GM12878 (cell line): Measurements from ENCODE around the gene TADA3.

Experiments
- EP300 ChIP-seq, 2 experiments: fragments of 150-350 bp in 1 of 2; IDR thresholded peaks; 2 replicates each; pipeline ENCODE4 v1.6.1; 2011 to 2012; ENCODE audit warnings: low read depth in 2 of 2, low read length in 2 of 2, borderline replicate concordance in 1 of 2, improper control_type of control experiment in 1 of 2, inconsistent platforms in 1 of 2; ENCODE audit not compliant: control insufficient read depth in 1 of 2
- JUND ChIP-seq: IDR thresholded peaks from 2 replicates; pipeline ENCODE4 v1.6.1; 2012; ENCODE audit warnings: low read depth, mild to moderate bottlenecking, low read length, improper control_type of control experiment, moderate library complexity
- MEF2B ChIP-seq: fragments of 450-650 bp; IDR thresholded peaks from 2 replicates; pipeline ENCODE4 v1.6.1; 2018; ENCODE audit warnings: mild to moderate bottlenecking, moderate library complexity; ENCODE audit not compliant: partially characterized antibody, poor library complexity, severe bottlenecking
- NBN ChIP-seq: fragments of 450-650 bp; IDR thresholded peaks from 2 replicates; pipeline ENCODE4 v1.6.1; 2016
- POLR2A ChIP-seq: IDR thresholded peaks from 2 replicates; pipeline ENCODE4 v1.6.1; 2011; ENCODE audit warnings: low read depth, mild to moderate bottlenecking, low read length
- POLR2AphosphoS5 ChIP-seq: IDR thresholded peaks from 2 replicates; pipeline ENCODE4 v1.6.1; 2011; ENCODE audit warnings: mild to moderate bottlenecking, low read length, inconsistent platforms
- RAD51 ChIP-seq: fragments of 450-650 bp; IDR thresholded peaks from 2 replicates; pipeline ENCODE4 v1.6.1; 2016; ENCODE audit warnings: moderate library complexity, mild to moderate bottlenecking, inconsistent platforms
- TF ChIP-seq, protein P1 (sequence below), 3 experiments: IDR thresholded peaks in 2 of 3; conservative IDR thresholded peaks in 1 of 3; 2 replicates each; pipeline ENCODE4 v1.5.1; 2011; ENCODE audit warnings: low read depth in 3 of 3, low read length in 3 of 3, mild to moderate bottlenecking in 3 of 3, control low read depth in 2 of 3, moderate library complexity in 2 of 3, inconsistent platforms in 1 of 3, mixed read lengths in 1 of 3; ENCODE audit not compliant: control insufficient read depth in 2 of 3, insufficient read depth in 1 of 3; ENCODE audit errors: extremely low read depth in 1 of 3

GRCh38 chr3:9780458-9780812 is 11.8 kb downstream of the TADA3 start:
- TF ChIP-seq EP300 (IDR thresholded peaks at IDR 0.05; ENCODE audit: borderline replicate concordance in 1 of 2, control insufficient read depth in 1 of 2, low read depth in 2 of 2, low read length in 2 of 2) (no peak), MEF2B (no peak), POLR2A (no peak), NBN (no peak), POLR2AphosphoS5 (no peak), RAD51 (no peak), JUND (no peak)
- TF ChIP-seq, protein P1, sequence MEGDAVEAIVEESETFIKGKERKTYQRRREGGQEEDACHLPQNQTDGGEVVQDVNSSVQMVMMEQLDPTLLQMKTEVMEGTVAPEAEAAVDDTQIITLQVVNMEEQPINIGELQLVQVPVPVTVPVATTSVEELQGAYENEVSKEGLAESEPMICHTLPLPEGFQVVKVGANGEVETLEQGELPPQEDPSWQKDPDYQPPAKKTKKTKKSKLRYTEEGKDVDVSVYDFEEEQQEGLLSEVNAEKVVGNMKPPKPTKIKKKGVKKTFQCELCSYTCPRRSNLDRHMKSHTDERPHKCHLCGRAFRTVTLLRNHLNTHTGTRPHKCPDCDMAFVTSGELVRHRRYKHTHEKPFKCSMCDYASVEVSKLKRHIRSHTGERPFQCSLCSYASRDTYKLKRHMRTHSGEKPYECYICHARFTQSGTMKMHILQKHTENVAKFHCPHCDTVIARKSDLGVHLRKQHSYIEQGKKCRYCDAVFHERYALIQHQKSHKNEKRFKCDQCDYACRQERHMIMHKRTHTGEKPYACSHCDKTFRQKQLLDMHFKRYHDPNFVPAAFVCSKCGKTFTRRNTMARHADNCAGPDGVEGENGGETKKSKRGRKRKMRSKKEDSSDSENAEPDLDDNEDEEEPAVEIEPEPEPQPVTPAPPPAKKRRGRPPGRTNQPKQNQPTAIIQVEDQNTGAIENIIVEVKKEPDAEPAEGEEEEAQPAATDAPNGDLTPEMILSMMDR (IDR thresholded peaks at IDR 0.05 in 2 of 3, conservative IDR thresholded peaks at IDR 0.05 in 1 of 3; ENCODE audit: control insufficient read depth in 2 of 3, extremely low read depth in 1 of 3, insufficient read depth in 1 of 3, low read depth in 3 of 3, low read length in 3 of 3): no peak
